Liver (tissue), 9 donors: ENCODE measurements around the gene ST6GALNAC3. TPM values are rescaled to one million over a fixed set of nuclear protein-coding genes. Genes with fewer than 3 reads are reported as not detected.

ENCODE experiments used
- DNase-seq: peaks from one replicate; pipeline ENCODE4 v3.0.0-alpha.2; 2017; ENCODE audit warnings: low spot score
- H3K27ac ChIP-seq, 2 donors: one replicate each; pipeline ENCODE4 v1.7.0; 2013; ENCODE audit warnings: inconsistent platforms in 2 of 2, low read length in 2 of 2, control low read depth in 1 of 2, low read depth in 1 of 2, mild to moderate bottlenecking in 1 of 2
- H3K27me3 ChIP-seq, 4 donors: one replicate each; pipeline versions ENCODE4 v1.6.1 to v1.7.0; 2013; ENCODE audit warnings: low read length in 3 of 4, inconsistent platforms in 1 of 4, mild to moderate bottlenecking in 1 of 4, moderate library complexity in 1 of 4; ENCODE audit not compliant: control insufficient read depth in 4 of 4, insufficient read depth in 4 of 4
- H3K36me3 ChIP-seq, 4 donors: one replicate each; pipeline versions ENCODE4 v1.6.1 to v1.7.0; 2013; ENCODE audit warnings: low read length in 3 of 4, mild to moderate bottlenecking in 3 of 4, low read depth in 1 of 4, moderate library complexity in 1 of 4; ENCODE audit not compliant: control insufficient read depth in 4 of 4, insufficient read depth in 3 of 4
- H3K4me1 ChIP-seq, 4 donors: one replicate each; pipeline versions ENCODE4 v1.6.1 to v1.7.0; 2013; ENCODE audit warnings: low read length in 3 of 4, mild to moderate bottlenecking in 3 of 4, moderate library complexity in 1 of 4; ENCODE audit not compliant: control insufficient read depth in 4 of 4, insufficient read depth in 4 of 4
- H3K4me3 ChIP-seq, 3 donors: one replicate each; pipeline versions ENCODE4 v1.6.1 to v1.7.0; 2013; ENCODE audit warnings: low read length in 3 of 3, control low read depth in 1 of 3, low read depth in 1 of 3, mild to moderate bottlenecking in 1 of 3
- H3K9ac ChIP-seq, 2 donors: one replicate each; pipeline ENCODE4 v1.7.0; 2013; ENCODE audit warnings: low read length in 2 of 2, mild to moderate bottlenecking in 2 of 2, moderate library complexity in 2 of 2, control low read depth in 1 of 2, low read depth in 1 of 2
- H3K9me3 ChIP-seq, 4 donors: one replicate each; pipeline versions ENCODE4 v1.6.1 to v1.7.0; 2013; ENCODE audit warnings: low read length in 3 of 4; ENCODE audit not compliant: control insufficient read depth in 4 of 4
- FOXA1 ChIP-seq: IDR thresholded peaks from 2 replicates; pipeline ENCODE4 v1.6.1; 2016; ENCODE audit warnings: antibody characterized with exemption
- GABPA ChIP-seq, 2 donors: IDR thresholded peaks in 1 of 2; conservative IDR thresholded peaks in 1 of 2; 2 replicates each; pipeline ENCODE4 v1.6.1; 2016; ENCODE audit warnings: antibody characterized with exemption in 2 of 2, mild to moderate bottlenecking in 1 of 2, moderate library complexity in 1 of 2
- HNF4A ChIP-seq, 2 donors: conservative IDR thresholded peaks; 2 replicates each; pipeline ENCODE4 v1.6.1; 2016; ENCODE audit warnings: antibody characterized with exemption in 2 of 2, mild to moderate bottlenecking in 2 of 2
- HNF4G ChIP-seq: IDR thresholded peaks from 2 replicates; pipeline ENCODE4 v1.6.1; 2016; ENCODE audit warnings: antibody characterized with exemption
- JUND ChIP-seq, 2 donors: IDR thresholded peaks; 2 replicates each; pipeline ENCODE4 v1.6.1; 2016; ENCODE audit warnings: antibody characterized with exemption in 2 of 2
- SP1 ChIP-seq: IDR thresholded peaks from 2 replicates; pipeline ENCODE4 v1.6.1; 2018; ENCODE audit warnings: antibody characterized with exemption, mild to moderate bottlenecking
- TAF1 ChIP-seq: conservative IDR thresholded peaks from 2 replicates; pipeline ENCODE4 v1.6.1; 2016; ENCODE audit warnings: antibody characterized with exemption, mild to moderate bottlenecking
- YY1 ChIP-seq: IDR thresholded peaks from 2 replicates; pipeline ENCODE4 v1.6.1; 2016; ENCODE audit warnings: antibody characterized with exemption, mild to moderate bottlenecking
- WGBS: extraction: QIAGEN DNeasy Blood & Tissue Kit; methylation state at CpG from one replicate; pipeline ENCODE4 v1.1.7; 2013; 5-methylcytosine and 5-hydroxymethylcytosine counted together
- polyA plus RNA-seq, 2 donors: library from polyadenylated mRNA; stranded (reverse) in 1 of 2; unstranded in 1 of 2; fragments of 200-250 nt in 1 of 2; fragments of >200 nt in 1 of 2; fragmentation: Nextera tagmentation in 1 of 2; extraction: Ambion mirVana in 1 of 2; gene quantifications; one replicate each; pipeline versions ENCODE4 v1.2.1 to v1.2.3, GENCODE V29; 2013 to 2015
- total RNA-seq, 2 donors: library from RNA; depleted of rRNA; stranded (reverse); fragments of >200 nt; gene quantifications; one replicate each; pipeline ENCODE4 v1.2.3, GENCODE V29; 2014
- TF ChIP-seq, protein P1 (sequence below): IDR thresholded peaks from 2 replicates; pipeline ENCODE4 v1.6.1; 2016; ENCODE audit warnings: antibody characterized with exemption
- TF ChIP-seq, protein P2 (sequence below): IDR thresholded peaks from 2 replicates; pipeline ENCODE4 v1.6.1; 2016; ENCODE audit warnings: antibody characterized with exemption
- TF ChIP-seq, protein P3 (sequence below): IDR thresholded peaks from 2 replicates; pipeline ENCODE4 v1.6.1; 2016; ENCODE audit warnings: antibody characterized with exemption
- donor health status: healthy.
- donor health status: healthy.
- donor health status: healthy.
- donor health status: healthy.
- donor health status: healthy.

Gene ST6GALNAC3
- total and polyA plus RNA-seq, 4 donors, result 1.2 to 5.0 (median 3.2) TPM

DNA sequence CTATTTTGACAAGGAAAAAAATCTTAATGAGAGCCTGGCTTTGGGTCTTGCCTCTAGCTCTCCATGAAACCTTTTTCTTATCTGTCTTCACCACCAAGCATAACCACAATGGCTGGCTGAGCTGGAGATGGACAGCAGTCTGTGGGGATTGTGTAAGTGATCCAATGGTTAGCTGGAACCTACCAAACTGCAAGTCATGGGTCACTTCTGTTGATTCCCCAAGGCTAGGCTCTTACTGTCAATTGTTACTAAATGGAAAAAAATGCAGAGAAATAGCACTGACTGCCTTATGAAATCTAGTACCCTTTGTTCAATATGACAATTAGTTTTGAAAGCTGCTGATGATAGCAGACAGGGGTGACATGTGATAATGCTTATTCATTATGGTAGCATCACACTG, 359.0 kb downstream of the ST6GALNAC3 start:
- Histone ChIP-seq H3K27me3 (no peaks in the 10 kb centered on the region), H3K4me1 (no peaks in the 10 kb centered on the region), H3K4me3 (no peak overlapping the region), H3K9ac (no peak overlapping the region), H3K9me3 (no peaks in the 10 kb centered on the region), H3K36me3 (no peaks in the 10 kb centered on the region), H3K27ac (no peak overlapping the region)
- DNase-seq, result no peak
- TF ChIP-seq SP1 (no peak), HNF4G (no peak), GABPA (IDR thresholded peaks at IDR 0.05 in 1 of 2, conservative IDR thresholded peaks at IDR 0.05 in 1 of 2) (no peak), TAF1 (no peak)

DNA sequence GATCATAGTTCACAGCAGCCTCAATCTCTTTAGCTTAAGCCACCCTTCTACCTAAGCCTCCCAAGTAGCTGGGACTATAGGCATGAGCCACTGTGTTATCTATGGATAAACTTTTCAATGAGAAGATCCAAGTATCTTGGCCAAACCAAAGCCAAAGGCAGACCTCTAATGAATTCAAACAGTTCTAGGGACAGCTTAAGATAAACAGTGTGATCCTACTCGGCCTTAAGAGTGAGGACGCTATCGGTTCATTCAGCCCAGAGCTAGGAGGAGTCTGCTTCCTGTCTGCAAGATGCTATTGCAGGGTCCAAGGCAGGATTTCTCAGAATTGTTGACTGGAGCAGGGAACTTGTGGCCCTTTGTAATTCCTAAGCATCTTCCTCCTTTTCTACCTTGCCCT, 368.7 kb downstream of the ST6GALNAC3 start:
- 28% methylated on average over 3 of the region's 3 CpGs for WGBS
- no peak for TF ChIP-seq JUND (IDR thresholded peaks at IDR 0.05)
- Histone ChIP-seq H3K9me3 (peaks cover 0 to 1% (median 0%) of the 10 kb centered on the region in 4 donors), H3K36me3 (no peaks in the 10 kb centered on the region), H3K27ac (no peak overlapping the region), H3K27me3 (peaks cover 0 to 2% (median 0%) of the 10 kb centered on the region in 4 donors), H3K4me1 (no peaks in the 10 kb centered on the region), H3K9ac (no peak overlapping the region), H3K4me3 (no peak overlapping the region)
- no peak for DNase-seq

DNA sequence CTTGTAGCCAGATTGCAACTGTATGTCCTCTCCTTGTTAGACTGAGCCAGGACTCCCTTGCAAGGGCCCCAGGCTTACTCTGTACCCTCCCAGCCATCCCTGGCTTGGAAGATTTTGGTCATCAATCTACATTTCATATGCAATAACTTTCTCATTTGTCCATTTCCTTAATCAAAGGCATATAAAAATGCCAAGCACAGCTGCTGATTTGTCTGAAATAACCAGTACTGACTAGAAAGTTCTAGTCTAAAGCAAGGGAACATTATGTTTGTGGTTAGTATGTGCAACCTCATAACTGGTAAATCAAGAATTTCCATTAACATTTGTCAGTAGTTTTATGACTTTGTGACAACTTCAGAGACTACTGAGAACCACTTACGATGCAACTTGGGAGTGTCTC, 370.2 kb downstream of the ST6GALNAC3 start:
- WGBS, result 89% methylated on average over 1 of the region's 1 CpG
- no peak for DNase-seq
- H3K9ac ChIP-seq, result no peak overlapping the region
- peaks cover 0 to 2% (median 2%) of the 10 kb centered on the region in 4 donors for H3K9me3 ChIP-seq
- no peak for TF ChIP-seq YY1
- H3K4me3 ChIP-seq, result no peak overlapping the region
- H3K27ac ChIP-seq, result no peak overlapping the region
- H3K36me3 ChIP-seq, result no peaks in the 10 kb centered on the region
- no peaks in the 10 kb centered on the region for H3K4me1 ChIP-seq
- H3K27me3 ChIP-seq, result peaks cover 0 to 2% (median 0%) of the 10 kb centered on the region in 4 donors

DNA sequence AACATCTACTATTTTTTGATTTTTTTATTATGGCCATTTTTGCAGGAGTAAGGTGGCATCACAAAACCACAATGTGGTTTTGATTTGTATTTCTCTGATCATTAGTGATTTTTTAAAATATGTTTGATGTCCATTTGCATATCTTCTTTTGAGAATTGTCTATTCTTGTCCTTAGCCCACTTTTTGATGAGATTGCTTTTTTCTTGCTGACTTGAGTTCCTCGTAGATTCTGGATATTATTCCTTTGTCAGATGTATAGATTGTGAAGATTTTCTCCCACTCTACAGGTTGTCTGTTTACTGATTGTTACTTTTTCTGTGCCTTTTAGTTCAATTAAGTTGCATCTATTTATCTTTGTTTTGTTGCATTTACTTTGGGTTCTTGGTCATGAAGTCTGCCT, 375.7 kb downstream of the ST6GALNAC3 start:
- H3K4me1 ChIP-seq, result no peaks in the 10 kb centered on the region
- no peaks in the 10 kb centered on the region for H3K36me3 ChIP-seq
- no peak overlapping the region for H3K9ac ChIP-seq
- H3K4me3 ChIP-seq, result no peak overlapping the region
- H3K27ac ChIP-seq, result no peak overlapping the region
- TF ChIP-seq, protein P1, sequence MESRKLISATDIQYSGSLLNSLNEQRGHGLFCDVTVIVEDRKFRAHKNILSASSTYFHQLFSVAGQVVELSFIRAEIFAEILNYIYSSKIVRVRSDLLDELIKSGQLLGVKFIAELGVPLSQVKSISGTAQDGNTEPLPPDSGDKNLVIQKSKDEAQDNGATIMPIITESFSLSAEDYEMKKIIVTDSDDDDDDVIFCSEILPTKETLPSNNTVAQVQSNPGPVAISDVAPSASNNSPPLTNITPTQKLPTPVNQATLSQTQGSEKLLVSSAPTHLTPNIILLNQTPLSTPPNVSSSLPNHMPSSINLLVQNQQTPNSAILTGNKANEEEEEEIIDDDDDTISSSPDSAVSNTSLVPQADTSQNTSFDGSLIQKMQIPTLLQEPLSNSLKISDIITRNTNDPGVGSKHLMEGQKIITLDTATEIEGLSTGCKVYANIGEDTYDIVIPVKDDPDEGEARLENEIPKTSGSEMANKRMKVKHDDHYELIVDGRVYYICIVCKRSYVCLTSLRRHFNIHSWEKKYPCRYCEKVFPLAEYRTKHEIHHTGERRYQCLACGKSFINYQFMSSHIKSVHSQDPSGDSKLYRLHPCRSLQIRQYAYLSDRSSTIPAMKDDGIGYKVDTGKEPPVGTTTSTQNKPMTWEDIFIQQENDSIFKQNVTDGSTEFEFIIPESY, result no peak
- TF ChIP-seq GABPA (IDR thresholded peaks at IDR 0.05 in 1 of 2, conservative IDR thresholded peaks at IDR 0.05 in 1 of 2) (no peak), HNF4A (conservative IDR thresholded peaks at IDR 0.05) (no peak), FOXA1 (no peak)
- TF ChIP-seq, protein P2, sequence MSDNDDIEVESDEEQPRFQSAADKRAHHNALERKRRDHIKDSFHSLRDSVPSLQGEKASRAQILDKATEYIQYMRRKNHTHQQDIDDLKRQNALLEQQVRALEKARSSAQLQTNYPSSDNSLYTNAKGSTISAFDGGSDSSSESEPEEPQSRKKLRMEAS, result no peak
- TF ChIP-seq, protein P3, sequence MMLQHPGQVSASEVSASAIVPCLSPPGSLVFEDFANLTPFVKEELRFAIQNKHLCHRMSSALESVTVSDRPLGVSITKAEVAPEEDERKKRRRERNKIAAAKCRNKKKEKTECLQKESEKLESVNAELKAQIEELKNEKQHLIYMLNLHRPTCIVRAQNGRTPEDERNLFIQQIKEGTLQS, result no peak
- peaks cover 0 to 2% (median 2%) of the 10 kb centered on the region in 4 donors for H3K9me3 ChIP-seq
- H3K27me3 ChIP-seq, result no peaks in the 10 kb centered on the region
- WGBS, result 58% methylated on average over 1 of the region's 1 CpG
- no peak for DNase-seq
